HG03175 (cell line): ENCODE measurements around the gene USP48.
"Not testable (repeated sequence)": the region's sequence is repeated elsewhere in the genome, so short reads cannot be mapped to it uniquely, and the experiment has no call there.

ENCODE experiments used
- ATAC-seq: cut with Tn5 transposase; IDR thresholded peaks from one replicate; pipeline ENCODE4 v1.9.1; 2021; ENCODE audit warnings: mild to moderate bottlenecking, moderate library complexity; ENCODE audit not compliant: unreplicated experiment

The USP48 gene

DNA sequence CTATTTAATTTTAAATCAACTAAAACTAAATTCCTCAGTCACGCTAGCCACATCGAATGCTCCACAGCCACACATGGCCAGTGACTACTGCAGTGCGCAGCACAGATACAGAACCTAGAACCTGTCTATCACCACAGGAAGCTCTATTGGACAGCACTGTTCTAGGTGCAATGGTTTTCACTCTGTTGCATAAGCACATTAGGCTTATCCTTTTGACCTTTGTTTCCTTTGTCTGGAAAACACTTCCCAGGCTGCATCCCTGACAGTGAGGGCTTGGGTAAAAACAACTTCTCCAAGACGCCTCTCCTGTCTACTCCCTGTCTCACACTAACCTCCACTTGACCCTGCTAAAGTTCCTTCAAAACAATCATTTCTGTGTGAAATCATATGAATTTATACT, 80.2 kb downstream of the USP48 start:
- ATAC-seq = no peak

GRCh38 chr1:21701401-21701800, 81.5 kb downstream of the USP48 start:
- ATAC-seq = no peak

DNA sequence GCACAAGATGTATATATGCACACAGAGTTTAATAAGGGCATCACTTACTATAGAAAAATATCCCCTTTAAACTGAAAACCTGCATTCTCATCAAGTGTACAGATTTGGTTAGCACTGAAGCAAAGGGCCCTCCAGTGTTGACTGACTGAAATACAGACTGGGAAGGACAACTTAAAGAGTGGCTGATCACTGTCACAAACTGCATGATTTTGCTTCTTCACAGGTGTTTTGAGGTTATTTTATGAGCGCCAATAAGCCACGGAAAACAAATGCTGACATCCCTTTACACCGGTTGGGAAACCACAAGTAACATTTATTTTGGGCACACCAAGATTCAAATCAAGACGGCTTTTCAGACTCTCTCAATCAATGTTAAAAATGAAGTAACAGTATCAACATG, 82.9 kb downstream of the USP48 start:
- no peak for ATAC-seq

GRCh38 chr1:21696931-21697330, 86.0 kb downstream of the USP48 start:
- ATAC-seq = no peak

GRCh38 chr1:21693732-21694131, 89.2 kb downstream of the USP48 start:
- no peak for ATAC-seq

DNA sequence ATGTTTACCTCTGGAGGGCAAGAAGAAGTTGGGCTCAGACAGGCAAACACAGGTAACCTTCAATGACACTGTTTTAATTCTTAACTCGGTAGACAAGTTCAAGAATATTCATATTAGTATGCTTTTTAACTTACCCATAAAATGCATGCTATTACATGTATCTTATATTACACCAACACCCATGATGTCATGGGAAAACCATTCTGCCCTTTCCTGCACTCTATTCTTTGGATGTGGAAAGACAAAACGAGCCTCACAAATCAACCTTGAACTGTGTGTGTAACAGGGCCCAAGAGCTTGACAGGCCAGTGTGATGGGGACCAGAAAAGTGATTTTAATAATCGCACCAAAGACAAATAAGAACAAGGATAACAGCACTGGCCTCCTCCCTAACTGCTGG, 91.2 kb downstream of the USP48 start:
- no peak for ATAC-seq

GRCh38 chr1:21689661-21690372, 93.1 kb downstream of the USP48 start:
- no peak for ATAC-seq

DNA sequence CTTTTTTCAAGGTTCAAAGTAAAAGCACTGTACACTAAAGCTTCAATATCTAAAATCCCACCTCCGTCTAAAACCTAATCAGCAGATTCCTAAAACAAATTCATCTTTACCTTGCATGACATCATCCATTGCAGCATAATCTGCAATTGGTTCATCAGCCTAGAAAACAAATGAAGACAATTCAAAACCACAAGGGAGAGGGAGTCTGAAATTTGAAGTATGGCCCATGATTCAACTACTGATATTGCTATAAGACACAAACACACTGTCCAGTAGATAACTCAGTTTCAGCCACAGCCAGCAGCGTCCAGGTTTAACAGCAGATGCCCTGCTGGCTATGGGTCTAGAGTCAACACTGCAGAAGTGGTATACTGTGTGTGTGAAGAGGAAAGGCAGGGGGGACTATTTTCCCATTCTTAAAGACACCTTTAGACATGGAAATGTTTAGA, 95.8 kb downstream of the USP48 start:
- ATAC-seq = no peak

GRCh38 chr1:21685946-21686678, 96.8 kb downstream of the USP48 start:
- ATAC-seq = no peak

DNA sequence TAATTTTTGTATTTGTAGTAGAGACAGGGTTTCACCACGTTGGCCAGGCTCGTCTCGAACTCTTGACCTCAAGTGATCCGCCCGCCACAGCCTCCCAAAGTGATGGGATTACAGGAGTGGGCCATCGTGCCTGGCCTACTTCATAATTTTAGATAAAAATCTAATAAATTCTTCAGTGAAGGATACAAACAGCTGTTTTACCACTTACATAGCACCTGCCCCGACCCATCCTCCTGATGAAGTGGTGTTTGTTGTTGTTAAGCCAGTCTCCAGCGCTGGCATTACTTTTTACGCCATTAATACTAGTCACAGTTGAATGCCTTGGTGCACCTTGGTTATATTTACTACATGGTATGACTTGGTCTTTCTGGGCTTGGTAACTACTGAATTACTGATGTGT, 101.5 kb downstream of the USP48 start:
- no peak for ATAC-seq

- no peak for ATAC-seq
Observed at GRCh38 chr1:21680918-21681317, 102.0 kb downstream of the USP48 start.

- no peak for ATAC-seq
Observed at GRCh38 chr1:21680381-21680780, 102.6 kb downstream of the USP48 start.

GRCh38 chr1:21677168-21677567, 105.8 kb downstream of the USP48 start:
- no peak for ATAC-seq

- no peak for ATAC-seq
Observed at GRCh38 chr1:21674957-21675356, 108.0 kb downstream of the USP48 start.

GRCh38 chr1:21673853-21674252, 109.1 kb downstream of the USP48 start:
- ATAC-seq = not testable (repeated sequence)

DNA sequence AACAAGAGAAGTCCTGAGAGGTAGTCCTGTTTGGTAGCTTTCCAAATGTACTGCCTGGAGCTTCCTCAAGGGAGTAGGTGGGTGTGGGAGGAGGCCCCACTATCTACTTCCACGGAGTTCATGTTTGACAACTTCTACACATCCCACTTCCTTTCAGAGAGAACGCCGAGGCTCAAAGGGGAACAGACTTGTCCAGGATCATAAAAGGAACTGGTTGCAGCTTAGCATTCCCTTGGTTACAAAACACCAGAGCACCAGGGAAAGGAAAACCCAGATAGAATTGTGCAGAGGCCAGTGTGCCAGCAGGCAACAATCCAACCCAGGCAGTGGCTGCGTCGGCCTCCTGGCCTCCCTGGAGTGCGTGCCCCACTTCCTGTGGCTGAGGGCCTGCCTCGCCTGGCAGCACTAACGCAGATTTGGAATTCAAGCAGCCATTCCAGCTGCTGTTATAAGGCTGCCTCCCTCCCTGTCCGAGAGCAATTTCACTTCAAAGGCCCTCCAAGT, 109.6 kb downstream of the USP48 start:
- no peak for ATAC-seq

DNA sequence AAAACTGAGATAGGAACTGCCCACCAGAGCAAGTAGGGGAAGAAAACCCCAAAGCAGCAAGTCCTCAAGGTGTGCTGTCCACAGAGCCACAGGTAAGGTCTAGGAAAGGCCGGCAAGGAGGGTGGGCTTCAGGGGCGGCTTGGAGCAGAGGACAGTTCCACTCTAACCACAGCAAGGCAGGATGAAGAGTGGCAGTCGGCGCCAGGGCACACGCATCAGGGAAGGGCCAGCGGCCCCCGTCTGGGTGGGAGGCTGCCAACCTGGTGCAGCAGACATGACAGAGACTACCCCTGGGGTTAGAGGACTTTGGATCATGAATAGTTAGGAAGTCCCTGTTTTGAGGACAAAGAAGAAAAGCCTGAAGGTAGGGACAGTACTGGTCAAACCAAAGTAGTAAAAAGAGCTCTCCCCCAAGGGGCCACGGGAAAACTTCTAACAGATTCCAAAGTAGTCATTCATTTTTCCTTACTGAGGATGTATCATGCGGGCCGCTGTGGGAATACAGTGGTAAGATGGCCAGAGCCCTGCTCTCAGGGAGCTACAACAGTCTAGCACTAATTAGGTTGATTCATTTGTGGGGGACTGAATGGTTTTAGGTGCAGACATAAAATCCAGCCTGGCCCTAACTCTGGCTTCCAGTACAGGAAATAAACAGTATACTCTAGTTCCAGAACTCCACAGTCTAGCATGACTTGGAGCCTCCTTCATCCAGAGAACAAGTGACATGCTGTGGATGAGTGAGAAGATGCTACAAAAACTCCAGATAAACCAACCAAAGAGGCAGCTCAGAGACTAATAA, 110.3 kb downstream of the USP48 start:
- no peak for ATAC-seq

DNA sequence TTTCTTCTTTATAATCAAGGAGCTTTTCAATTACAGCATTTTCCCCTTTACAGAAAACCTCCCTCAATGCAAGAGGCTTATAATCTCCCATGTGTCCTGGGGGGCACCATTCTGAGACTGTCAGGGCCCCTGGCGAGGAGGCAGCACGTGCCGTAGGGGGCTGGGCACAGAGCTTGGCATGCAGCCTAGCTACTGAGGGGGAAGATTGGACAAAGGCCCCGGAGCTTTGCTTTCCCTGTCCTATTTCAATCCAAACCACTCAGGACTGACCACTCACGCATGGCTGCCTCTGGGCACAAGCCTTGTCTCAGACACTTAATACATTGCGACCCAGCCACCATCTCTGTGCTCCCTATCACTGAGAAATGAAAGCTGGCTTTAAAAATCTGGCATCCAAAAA, 111.0 kb downstream of the USP48 start:
- ATAC-seq = no peak

DNA sequence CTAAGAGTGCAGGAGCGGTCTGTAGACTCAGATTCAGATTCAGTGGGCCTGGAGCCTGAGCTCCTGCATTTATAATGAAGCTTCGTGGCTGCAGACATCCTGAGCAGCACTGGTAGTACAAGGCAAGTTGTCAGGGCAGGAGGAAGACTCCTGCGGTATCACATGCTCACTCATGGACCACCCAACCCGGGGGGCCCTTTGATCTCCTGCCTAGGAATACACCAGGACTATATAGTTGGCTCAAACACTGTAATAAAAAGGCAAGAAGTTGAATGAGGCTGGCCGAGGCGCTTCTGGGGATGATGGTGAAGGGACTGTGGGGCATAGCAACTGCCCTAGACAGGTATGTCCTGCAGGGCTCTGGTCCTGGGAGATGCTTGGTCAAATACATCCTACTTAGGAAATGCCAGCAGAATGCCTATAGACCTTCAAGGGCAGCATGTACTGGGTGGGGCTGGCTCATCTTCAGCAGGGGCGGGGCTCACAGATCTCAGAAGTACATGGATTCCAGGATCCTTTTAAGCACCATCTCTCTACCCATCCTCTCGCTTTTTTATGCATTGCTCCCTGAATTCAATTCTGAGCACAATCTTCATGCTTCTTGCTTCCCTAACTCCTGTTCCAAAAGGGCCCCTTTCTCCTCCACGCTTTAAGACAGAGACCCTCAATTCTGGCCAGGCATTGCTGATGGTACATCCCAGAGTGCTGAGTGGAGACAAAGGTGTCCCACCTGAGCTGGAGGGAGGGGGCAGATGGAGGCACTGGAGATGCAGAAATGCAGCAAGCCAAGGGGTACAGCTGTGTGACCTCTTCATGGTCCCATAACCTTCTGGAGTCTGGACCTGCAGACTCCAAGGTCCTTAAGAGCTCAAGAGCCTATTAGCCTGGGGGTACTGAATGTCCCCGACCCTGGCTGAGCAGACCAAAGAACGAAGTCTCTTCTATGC, 111.7 kb downstream of the USP48 start:
- no peak for ATAC-seq
